Umbilical cord (tissue), 1 donor: Measurements from ENCODE around the gene LSP1. TPM values are rescaled to one million over a fixed set of nuclear protein-coding genes. Genes with fewer than 3 reads are reported as not detected.

Source experiments
- total RNA-seq: library from RNA; depleted of rRNA; stranded (reverse); fragments of >200 nt; gene quantifications from one replicate; pipeline ENCODE4 v1.2.3, GENCODE V29; 2014; ENCODE audit warnings: low replicate concordance; ENCODE audit not compliant: insufficient read depth

The LSP1 gene
- total RNA-seq, 1 donor from 2014 or later: 85.5 TPM

Other genes with a start within 250 kb of the LSP1 start
- gene KRTAP5-3, start 244.6 kb upstream of the LSP1 start, total RNA-seq: not detected
- not detected for gene KRTAP5-4, start 230.9 kb upstream of the LSP1 start, total RNA-seq
- not detected for gene KRTAP5-5, start 223.3 kb upstream of the LSP1 start, total RNA-seq
- not detected for gene KRTAP5-6, start 155.9 kb upstream of the LSP1 start, total RNA-seq
- not detected for gene IFITM10, start 102.5 kb upstream of the LSP1 start, total RNA-seq
- gene CTSD, start 89.2 kb upstream of the LSP1 start, total RNA-seq: 64.8 TPM
- 11.1 TPM for gene SYT8, start 18.1 kb upstream of the LSP1 start, total RNA-seq
- gene TNNI2, start 14.1 kb upstream of the LSP1 start, total RNA-seq: not detected
- gene PRR33, start 38.8 kb downstream of the LSP1 start, total RNA-seq: not detected
- 89.1 TPM for gene TNNT3, start 66.6 kb downstream of the LSP1 start, total RNA-seq
- gene MRPL23, start 94.2 kb downstream of the LSP1 start, total RNA-seq: 28.6 TPM
- gene H19, start 144.8 kb downstream of the LSP1 start, total RNA-seq: 30,713 TPM